Stimulated activated CD8-positive, alpha-beta memory T cell treated with anti-CD3 and anti-CD28 coated beads, Interleukin-7, amount 100 ng/mL, for 48 hours (primary cell): Measurements from ENCODE around the gene ANKRD55.
"Not testable (repeated sequence)": the region's sequence is repeated elsewhere in the genome, so short reads cannot be mapped to it uniquely, and the experiment has no call there.

Experiments used
- DNase-seq, 2 donors: peaks; one replicate each; pipeline ENCODE4 v3.0.0-alpha.2; 2020; ENCODE audit warnings: low read depth in 1 of 2; ENCODE audit errors: extremely low read depth in 1 of 2

Gene ANKRD55

GRCh38 chr5:56170557-56170956, 62.6 kb downstream of the ANKRD55 start:
- no peak for DNase-seq

GRCh38 chr5:56169949-56170348, 63.2 kb downstream of the ANKRD55 start:
- no peak for DNase-seq

- no peak for DNase-seq
Observed at GRCh38 chr5:56169281-56169680, 63.8 kb downstream of the ANKRD55 start.

DNA sequence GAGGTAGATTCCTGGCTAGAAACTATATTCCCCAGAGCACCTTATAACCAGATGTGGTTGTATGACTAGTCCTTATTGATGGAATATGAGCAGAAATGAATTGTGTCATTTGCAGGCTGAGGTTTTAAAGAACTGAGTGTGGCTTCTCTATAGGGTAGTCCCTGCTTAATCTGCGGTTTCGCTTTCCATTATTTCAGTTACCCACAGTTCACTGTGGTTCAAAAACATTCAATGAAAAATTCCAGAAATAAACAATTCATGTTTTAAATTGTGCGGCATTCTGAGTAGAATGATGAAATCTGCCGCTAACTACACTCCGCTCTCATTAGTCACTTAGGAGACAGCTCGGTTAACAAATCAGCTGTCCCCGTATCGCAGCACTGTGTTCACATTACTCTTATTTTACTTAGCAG, 65.1 kb downstream of the ANKRD55 start:
- DNase-seq, result no peak

DNA sequence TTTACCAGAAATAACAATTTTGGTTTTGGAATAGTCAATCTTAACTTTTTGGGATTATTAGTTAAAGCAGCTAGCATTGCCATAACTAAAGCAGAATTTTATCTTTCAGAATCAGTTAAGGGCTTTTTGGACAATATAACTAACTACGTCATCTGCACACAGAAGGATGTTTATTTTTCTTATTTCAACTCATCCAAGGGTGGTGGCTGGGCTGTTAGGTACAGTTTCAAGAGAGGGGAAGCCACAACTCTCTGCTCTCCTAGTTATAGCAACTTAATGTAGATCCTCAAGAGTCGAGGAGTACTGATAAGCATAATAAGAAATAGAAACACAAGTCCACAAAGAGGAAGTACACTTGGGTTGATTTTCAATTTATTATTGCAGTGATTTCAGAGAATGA, 65.6 kb downstream of the ANKRD55 start:
- DNase-seq, result no peak

DNA sequence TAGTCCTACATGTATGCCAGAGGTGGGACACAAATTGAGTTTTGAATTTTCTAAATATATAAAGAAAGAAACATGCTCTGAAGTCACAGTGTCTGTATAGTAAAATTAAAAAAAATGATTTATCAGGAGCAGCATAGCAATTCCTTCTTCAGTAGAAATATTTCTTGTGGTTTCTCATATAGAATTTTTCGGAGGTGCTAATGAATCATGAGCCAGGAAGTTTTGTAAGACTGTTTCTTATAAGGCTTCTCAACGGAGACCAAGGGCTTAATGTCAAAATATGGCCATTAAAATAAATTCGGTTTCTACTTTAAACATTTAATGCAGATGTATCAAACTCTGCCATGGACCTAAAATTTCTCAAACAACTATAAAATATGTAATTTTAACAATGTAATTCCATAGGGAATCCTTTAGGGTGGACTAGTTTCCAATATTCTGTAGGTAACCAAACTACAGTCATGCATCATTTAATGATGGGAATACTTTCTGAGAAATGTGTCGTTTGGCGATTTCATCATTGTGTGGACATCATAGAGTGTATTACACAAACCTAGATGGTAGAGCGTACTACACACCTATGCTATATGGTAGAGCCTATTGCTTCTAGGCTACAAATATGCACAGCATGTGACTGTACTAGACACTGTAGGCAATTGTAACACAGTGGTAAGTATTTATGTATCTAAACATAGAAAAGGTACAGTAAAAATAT, 66.3 kb downstream of the ANKRD55 start:
- DNase-seq, result no peak

DNA sequence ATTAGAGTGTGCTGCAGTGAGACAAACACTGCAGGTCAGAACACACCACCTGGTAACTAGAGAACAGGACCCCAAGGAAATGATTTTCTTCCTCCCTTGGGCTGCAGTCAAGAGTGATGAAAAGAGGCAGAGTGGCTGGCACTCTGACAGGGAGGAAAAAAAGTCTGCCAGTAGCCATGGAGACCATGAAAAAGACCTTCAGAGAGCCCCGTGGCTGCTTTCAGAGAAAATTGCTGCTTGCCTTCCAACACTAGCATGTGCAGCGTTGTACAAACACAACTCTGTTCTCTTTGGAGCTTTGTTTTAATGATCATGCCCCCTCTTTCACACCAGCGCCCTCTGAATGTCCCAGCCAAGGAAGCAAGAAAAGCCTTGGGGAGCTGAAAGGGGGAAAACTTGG, 68.8 kb downstream of the ANKRD55 start:
- no peak for DNase-seq

DNA sequence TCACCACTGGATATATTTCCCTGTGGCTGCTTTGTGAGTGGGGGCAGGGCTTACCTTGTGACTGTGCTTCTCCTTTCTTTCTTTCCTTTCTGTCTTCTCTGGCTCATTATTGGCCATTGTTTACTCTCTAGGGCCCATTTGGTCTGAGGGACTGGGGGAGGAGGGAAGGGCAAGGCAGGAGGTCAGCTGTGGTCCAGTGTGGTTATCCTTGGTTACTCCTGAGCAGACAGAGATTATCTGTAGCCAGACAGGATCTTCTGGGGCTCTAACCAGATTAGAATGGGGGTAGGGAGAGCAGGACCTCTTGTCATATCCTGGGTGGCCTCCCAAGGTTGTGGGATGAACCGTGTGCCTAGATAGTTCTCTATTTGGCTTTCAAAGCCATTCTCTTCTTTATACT, 71.2 kb downstream of the ANKRD55 start:
- DNase-seq, result no peak

GRCh38 chr5:56161439-56161823, 71.7 kb downstream of the ANKRD55 start:
- no peak for DNase-seq

DNA sequence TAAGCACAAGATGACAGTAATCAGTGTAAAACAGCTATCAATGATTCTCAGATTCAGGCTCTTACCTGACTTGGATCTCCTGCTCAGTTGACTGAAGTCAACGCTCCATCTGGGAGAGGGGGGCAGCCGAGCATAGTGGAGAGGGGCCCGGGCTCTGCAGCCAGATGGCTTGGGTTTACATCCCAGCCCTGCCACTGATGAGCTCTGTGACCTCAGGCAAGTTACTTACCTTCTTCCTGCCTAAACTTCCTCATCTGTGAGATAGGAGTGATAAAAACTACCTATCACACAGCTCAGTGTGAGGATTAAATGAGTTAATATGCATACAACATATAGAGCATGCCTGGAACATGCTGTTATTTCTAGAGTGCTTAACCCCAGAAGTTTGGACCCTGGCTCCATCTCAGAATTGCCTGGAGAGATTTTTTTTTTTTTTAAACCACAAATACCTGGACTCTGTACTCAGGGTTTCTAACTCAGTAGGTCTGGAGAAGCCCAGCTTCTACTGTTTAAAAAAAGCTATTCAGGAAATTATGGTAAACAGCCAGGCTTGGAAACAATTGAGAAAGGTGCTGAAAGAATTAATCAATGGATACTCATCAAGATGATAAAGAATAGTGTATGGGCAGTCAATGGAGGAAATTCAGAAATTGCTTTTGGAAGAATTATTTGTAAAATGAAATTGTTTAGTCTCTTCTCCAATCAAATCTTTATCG, 72.2 kb downstream of the ANKRD55 start:
- DNase-seq, result no peak

DNA sequence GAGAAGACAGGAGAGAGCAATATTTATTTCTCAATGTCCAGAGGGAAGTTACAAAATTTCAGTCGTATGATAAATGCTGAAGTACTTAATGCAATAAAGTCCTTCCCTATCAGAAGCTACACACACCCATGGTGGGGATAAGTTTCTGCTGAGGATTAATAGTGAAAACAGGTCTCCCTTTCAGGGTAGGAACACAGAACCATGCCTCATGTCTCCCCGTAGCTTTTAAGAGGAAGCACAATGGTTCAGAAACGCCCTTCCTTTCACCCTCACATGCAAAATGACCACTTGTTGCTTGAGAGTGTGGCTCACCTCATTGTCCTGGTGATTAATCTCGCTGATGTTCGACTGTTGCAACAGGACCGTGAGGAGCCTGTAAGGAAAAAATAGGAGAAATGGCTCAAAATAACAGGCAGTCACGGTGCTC, 73.6 kb downstream of the ANKRD55 start:
- no peak for DNase-seq

GRCh38 chr5:56158331-56158960, 74.7 kb downstream of the ANKRD55 start:
- DNase-seq, result no peak

- not testable (repeated sequence) for DNase-seq
Observed at GRCh38 chr5:56157191-56157621, 75.9 kb downstream of the ANKRD55 start.

DNA sequence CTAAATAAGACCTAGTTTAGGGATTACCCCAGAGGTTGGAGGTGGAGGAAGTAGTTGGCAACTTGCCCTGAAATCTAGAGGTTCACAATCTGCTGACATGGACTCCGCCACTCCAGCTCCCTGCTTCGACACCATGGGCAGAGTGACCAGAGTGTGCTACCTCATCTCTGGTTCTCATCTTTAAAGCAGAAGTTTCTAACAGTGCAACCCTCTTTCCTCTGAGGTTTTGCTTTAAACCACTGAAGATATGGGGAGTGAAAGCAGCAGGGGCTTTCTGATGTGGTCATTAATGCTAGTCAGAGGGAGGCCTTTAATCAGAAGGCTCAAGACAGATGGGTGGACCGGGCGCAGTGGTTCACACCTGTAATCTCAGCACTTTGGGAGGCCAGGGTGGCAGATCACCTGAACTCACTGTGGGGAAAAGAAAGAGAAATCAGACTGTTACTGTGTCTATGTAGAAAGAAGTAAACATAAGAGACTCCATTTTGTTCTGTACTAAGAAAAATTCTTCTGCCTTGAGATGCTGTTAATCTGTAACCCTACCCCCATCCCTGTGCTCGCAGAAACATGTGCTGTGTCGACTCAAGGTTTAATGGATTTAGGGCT, 76.4 kb downstream of the ANKRD55 start:
- DNase-seq, result not testable (repeated sequence)

- no peak for DNase-seq
Observed at GRCh38 chr5:56155992-56156584, 77.0 kb downstream of the ANKRD55 start.

- DNase-seq, result no peak
Observed at GRCh38 chr5:56154732-56155484, 78.2 kb downstream of the ANKRD55 start.

- no peak for DNase-seq
Observed at GRCh38 chr5:56152437-56152836, 80.7 kb downstream of the ANKRD55 start.

DNA sequence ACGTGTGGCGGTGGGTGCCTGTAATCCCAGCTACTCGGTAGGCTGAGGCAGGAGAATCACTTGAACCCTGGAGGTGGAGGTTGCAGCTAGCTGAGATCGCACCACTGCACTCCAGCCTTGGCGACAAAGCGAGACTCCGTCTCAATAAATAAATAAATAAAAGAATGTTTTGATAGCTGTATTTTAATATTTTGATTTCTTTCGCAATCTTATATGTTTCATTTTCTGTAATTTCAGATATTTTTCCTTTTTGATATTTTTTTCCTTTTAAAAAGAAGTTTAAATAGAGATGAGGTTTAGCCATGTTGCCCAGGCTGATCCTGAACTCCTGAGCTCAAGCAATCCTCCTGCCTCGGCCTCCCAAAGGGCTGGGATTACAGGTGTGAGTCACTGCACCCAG, 82.4 kb downstream of the ANKRD55 start:
- DNase-seq, result not testable (repeated sequence)

- peak in 1 of 2 donors; percentile 11 for DNase-seq
Observed at GRCh38 chr5:56148453-56148971, 84.6 kb downstream of the ANKRD55 start.

GRCh38 chr5:56147659-56148230, 85.4 kb downstream of the ANKRD55 start:
- DNase-seq, result no peak
